Measurements from ENCODE around the gene SINHCAF. TPM values are rescaled to one million over a fixed set of nuclear protein-coding genes. Genes with fewer than 3 reads are reported as not detected.

SINHCAF gene
- total RNA-seq, 4 donors from 2014 or later = 47.8 to 86.1 (median 66.3) TPM

DNA sequence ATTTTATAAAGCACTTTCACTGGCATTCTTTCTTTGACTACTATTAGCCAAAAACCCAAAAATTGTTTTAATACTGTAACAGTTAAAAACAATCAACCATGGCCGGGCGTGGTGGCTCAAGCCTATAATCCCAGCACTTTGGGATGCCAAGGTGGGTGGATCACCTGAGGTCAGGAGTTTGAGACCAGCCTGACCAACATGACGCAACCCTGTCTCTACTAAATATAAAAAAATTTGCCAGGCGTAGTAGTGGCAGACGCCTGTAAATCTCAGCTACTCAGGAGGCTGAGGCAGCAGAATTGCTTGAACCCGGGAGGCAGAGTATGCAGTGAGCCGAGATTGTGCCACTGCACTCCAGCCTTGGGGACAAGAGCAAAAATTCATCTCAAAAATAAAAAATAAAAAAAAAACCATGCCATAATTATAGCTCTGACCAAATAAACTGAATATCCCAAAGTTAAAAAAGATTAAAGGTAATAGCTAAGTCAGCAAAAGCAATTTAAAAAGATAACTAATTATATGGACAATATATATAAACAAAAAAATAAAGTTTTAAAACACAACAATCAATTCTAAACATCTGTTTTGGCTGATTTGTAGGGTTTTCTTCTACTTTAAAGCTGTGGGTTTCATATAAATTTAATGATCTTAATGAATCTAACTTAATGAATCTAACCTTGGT, 10.0 kb downstream of the SINHCAF start:
- Histone ChIP-seq H3K4me3 (no peak overlapping the region), H3K27ac (no peak overlapping the region), H3K4me1 (peaks cover 13% of the 10 kb centered on the region), H3K27me3 (no peaks in the 10 kb centered on the region), H3K9me3 (no peaks in the 10 kb centered on the region), H3K36me3 (no peaks in the 10 kb centered on the region)
- DNase-seq (ENCODE audit: low spot score in 2 of 2) = no peak
- TF ChIP-seq POLR2A (IDR thresholded peaks at IDR 0.05) (no peak), POLR2AphosphoS5 (IDR thresholded peaks at IDR 0.05) (no peak), EP300 (IDR thresholded peaks at IDR 0.05) (no peak), CTCF (IDR thresholded peaks at IDR 0.05) (no peak)
- WGBS = 84% methylated on average over 7 of the region's 7 CpGs

DNA sequence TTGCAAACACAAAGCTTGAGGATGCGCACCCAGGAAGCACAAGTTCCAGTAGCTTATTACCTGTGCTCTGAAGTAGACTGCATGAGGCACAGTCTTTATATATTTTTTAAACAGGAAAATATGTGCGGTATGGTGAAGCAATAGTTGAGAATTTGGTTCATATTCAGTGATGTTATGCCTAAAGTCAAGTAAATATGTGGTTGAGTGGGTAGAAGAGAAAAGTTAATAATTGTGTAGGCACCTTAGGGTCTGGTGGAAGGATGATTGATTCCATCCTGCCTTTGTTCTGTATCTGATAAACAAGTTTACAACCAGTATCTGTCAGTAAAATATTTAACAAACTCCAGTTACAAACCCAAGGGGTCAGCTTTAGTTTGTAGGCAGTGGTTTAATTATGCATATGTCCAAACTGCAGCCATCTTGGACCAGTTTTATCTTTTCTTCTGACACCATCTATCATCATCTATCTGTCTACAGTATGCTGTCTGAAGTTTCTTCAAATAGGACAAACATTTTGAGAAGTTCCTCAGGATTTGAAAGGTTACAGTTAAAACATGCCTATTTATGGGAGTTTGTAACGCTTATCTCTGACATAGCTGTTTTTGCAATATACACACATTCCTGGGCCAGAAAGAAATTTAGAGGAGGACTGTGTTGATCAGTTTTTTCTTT, 10.8 kb downstream of the SINHCAF start:
- DNase-seq (ENCODE audit: low spot score in 2 of 2) = no peak
- Histone ChIP-seq H3K27me3 (no peaks in the 10 kb centered on the region), H3K4me1 (peaks cover 13% of the 10 kb centered on the region), H3K9me3 (no peaks in the 10 kb centered on the region), H3K36me3 (no peaks in the 10 kb centered on the region), H3K4me3 (no peak overlapping the region), H3K27ac (no peak overlapping the region)
- WGBS = 87% methylated on average over 3 of the region's 3 CpGs
- TF ChIP-seq POLR2AphosphoS5 (IDR thresholded peaks at IDR 0.05) = no peak
- no peak for TF ChIP-seq CTCF (IDR thresholded peaks at IDR 0.05)
- TF ChIP-seq POLR2A (IDR thresholded peaks at IDR 0.05) = no peak
- TF ChIP-seq EP300 (IDR thresholded peaks at IDR 0.05) = no peak

DNA sequence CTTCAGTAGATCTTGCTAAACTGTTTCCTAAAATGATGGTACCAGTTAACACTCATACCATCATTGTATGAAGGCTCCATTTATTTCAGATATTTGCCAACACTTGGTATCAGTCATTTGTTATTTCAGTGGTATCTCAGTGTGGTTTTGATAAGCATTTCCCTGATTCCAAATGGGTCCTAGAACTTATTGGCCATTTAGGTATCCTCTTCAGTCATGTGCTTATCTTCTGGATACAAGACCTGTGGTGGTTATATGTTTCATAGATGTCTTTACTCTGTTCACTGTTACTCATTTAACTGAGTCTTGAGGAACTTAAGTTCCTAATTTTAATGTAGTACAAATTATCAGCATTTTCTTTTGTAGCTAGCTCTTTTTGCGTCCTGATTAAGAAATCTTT, 13.5 kb downstream of the SINHCAF start:
- Histone ChIP-seq H3K27ac (no peak overlapping the region), H3K9me3 (no peaks in the 10 kb centered on the region), H3K27me3 (no peaks in the 10 kb centered on the region), H3K36me3 (no peaks in the 10 kb centered on the region), H3K4me1 (peaks cover 6% of the 10 kb centered on the region), H3K4me3 (no peak overlapping the region)
- TF ChIP-seq EP300 (IDR thresholded peaks at IDR 0.05) (no peak), CTCF (IDR thresholded peaks at IDR 0.05) (no peak), POLR2AphosphoS5 (IDR thresholded peaks at IDR 0.05) (no peak), POLR2A (IDR thresholded peaks at IDR 0.05) (no peak)
- no peak for DNase-seq (ENCODE audit: low spot score in 2 of 2)
- 97% methylated on average over 1 of the region's 1 CpG for WGBS

DNA sequence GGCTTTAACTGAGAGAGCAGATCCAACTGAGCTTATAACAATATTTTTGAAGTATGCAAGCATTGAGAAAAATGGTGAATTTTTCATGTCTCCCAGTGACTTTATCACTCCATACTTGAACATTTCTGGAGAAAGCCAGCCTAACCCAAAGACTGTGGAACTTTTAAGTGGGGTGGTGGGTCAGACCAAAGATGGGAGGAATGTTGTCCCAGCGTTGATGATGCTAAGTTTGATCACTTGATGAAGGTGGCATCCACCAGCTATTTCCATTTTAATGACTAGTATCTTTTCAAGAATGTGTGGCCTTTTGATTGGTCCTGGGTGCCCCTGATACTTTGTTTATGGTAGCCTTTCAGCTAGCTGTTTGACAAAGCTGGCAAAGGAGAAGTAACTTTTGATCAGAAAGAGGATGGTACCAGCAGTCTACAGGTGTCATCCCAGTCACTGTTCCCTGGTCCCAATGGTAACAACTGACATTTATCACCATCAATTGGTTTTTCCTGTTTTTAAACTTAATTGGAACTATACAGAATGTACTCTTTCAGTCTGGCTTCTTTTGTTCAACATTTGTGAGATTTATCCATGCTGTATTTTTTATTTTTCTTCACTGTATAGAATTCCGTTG, 14.2 kb downstream of the SINHCAF start:
- Histone ChIP-seq H3K9me3 (no peaks in the 10 kb centered on the region), H3K27me3 (no peaks in the 10 kb centered on the region), H3K36me3 (no peaks in the 10 kb centered on the region), H3K27ac (no peak overlapping the region), H3K4me1 (no peaks in the 10 kb centered on the region), H3K4me3 (no peak overlapping the region)
- no peak for DNase-seq (ENCODE audit: low spot score in 2 of 2)
- 97% methylated on average over 2 of the region's 2 CpGs for WGBS
- TF ChIP-seq EP300 (IDR thresholded peaks at IDR 0.05) (no peak), POLR2AphosphoS5 (IDR thresholded peaks at IDR 0.05) (no peak), POLR2A (IDR thresholded peaks at IDR 0.05) (no peak), CTCF (IDR thresholded peaks at IDR 0.05) (no peak)

GRCh38 chr12:31310488-31310887, 15.5 kb downstream of the SINHCAF start:
- H3K4me1 ChIP-seq = no peaks in the 10 kb centered on the region
- TF ChIP-seq CTCF (IDR thresholded peaks at IDR 0.05) = no peak
- TF ChIP-seq EP300 (IDR thresholded peaks at IDR 0.05) = no peak
- no peak for TF ChIP-seq POLR2A (IDR thresholded peaks at IDR 0.05)
- TF ChIP-seq POLR2AphosphoS5 (IDR thresholded peaks at IDR 0.05) = no peak
- H3K27ac ChIP-seq = no peak overlapping the region
- 73% methylated on average over 2 of the region's 2 CpGs for WGBS
- H3K9me3 ChIP-seq = no peaks in the 10 kb centered on the region
- DNase-seq (ENCODE audit: low spot score in 2 of 2) = no peak
- no peaks in the 10 kb centered on the region for H3K36me3 ChIP-seq
- H3K27me3 ChIP-seq = no peaks in the 10 kb centered on the region
- H3K4me3 ChIP-seq = no peak overlapping the region
